ENCODE results near the gene TAL1.

DNA sequence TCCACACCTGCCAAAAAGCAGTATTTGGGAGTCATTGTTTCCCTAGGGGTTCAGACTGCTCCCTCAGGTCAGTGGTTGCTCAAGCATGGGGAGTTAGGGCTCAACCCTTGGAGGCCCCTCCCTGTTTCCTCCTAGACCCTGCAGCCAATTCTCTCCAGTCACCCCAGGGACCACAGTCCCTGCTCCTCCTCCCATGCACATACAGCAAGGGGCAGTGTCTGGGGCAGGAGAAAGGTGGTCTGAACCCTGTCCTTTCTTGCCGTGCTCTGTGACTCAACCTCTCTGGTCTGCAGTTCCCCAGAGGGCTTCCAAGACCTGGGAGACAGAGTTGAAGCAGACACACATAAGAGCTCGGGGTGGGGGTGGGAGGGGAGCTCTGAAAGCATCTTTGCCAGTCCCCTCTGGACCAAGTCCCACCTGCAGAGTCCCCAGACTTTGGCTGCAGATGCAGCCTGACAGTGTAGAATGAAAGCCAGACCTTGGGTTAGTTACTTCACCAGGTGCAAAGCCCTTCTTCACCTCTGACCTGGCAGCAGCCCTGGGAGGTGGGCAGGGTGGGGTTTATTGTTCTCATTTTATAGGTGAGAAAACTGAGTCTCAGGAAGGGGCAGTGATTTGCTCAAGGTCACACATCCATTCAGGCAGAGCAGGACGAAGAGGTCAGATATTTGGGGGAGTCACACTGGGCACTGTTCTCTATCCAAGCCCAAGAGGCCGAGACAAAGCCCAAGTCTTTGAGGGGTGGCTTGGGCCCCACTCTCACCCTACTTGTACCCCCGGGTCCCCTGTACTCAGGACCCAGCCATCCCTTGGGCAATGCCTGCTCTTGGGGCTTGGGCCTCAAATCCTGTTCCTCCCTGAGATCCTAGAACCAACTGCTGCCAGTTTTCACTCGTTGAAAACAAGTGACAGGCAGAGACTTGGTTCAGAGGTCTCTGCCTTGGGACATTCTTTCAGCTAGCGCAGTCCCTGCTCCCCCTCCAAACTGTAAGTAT, 42.9 kb downstream of the TAL1 start:
- no peak for TF ChIP-seq ZNF274 (IDR thresholded peaks at IDR 0.05; ENCODE audit: insufficient read depth, insufficient read length)
- TF ChIP-seq POLR2A (IDR thresholded peaks at IDR 0.05; ENCODE audit: low read depth, low read length), result no peak
- no peak for TF ChIP-seq POLR2AphosphoS2 (IDR thresholded peaks at IDR 0.05; ENCODE audit: low read depth, low read length)
- TF ChIP-seq JUND (IDR thresholded peaks at IDR 0.05; ENCODE audit: low read depth, low read length), result no peak

Measured in GM12878 (cell line).